SK-N-DZ (cell line): Measurements from ENCODE around the gene IP6K3.

Source experiments
- DNase-seq: peaks from one replicate; pipeline ENCODE4 v3.0.0-alpha.2; 2015; ENCODE audit warnings: low spot score

IP6K3 gene

DNA sequence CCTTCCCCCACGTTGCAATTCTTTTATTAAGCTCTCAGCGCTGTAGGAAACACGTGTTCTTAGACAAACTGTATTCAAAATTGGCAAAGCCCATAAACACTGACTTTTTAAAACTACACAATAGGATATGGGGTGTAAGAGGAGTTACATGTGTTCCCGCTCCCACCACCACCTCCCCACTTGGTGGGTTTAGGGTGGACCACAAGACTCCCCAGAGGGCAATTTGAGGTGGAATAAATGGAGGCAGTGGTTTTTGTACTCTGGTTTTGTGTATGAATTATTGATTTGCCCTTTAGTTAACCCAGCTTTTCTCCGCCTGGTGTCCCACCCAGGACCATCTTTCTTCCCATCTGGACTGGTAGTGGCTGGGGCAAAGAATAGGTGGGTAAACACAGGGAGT is 38.9 kb downstream of the IP6K3 start:
- no peak for DNase-seq

DNA sequence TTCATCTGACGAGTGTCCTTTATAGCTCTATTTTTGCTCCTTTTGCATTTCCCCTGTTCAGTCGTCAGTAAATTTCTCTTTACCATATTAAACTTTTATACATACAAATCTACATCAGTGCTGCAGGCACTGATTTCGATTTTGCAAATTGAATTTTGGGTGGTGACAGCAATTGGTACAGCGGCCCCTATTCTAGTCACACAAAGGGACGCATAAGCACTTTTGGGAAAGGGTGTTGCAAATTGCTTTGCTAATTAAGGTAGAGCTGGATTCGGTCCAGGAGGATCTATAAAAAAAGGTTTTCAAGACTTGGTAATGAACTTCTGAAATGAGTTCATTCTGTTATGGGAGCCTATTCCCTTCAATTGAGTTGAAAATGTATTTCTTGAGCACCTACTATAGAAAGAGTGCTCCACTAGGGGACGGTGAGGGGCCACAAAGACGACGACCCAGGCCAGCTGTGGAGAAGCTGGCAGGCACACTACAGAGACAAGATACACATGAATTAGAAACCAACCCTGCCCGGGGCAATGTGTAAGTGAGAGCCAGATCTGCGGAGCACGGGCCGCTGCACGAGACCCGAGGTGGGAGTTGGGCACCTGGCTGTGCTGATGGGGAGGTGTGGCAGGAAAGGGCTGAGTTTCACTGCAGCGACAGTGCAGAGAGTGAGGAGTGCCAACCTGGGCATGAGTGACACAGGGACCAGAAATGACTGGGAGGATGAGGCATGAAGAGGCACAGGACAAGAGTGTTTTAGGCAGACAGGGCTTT is 40.6 kb downstream of the IP6K3 start:
- DNase-seq: no peak

DNA sequence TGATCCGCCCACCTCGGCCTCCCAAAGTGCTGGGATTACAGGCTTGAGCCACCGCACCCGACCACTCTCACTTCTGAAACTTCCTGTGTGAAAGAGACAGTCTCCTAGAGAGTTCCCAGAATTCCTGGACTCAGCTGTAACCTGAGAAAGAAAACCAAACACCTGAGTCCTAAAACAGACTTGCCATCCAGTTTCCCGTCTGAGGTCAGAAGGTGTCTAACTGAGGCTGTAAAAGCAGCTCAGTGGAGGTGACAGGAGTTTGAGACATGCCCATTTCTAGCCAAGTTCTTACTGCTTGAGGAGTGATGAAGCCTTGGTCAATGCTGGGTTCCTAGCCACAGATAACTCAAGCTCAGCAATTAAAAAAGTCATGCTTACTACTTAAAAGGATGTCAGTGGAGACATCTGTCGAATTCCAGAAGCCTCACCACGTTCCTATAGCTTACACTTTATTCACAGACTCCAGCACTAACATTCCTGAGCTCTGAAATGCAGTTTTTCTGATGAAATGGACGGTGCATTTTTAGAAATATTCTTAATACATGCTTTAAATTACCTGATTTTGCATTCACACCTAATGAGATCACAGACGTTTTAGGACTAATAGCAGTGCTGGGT is 41.3 kb downstream of the IP6K3 start:
- DNase-seq: no peak

DNA sequence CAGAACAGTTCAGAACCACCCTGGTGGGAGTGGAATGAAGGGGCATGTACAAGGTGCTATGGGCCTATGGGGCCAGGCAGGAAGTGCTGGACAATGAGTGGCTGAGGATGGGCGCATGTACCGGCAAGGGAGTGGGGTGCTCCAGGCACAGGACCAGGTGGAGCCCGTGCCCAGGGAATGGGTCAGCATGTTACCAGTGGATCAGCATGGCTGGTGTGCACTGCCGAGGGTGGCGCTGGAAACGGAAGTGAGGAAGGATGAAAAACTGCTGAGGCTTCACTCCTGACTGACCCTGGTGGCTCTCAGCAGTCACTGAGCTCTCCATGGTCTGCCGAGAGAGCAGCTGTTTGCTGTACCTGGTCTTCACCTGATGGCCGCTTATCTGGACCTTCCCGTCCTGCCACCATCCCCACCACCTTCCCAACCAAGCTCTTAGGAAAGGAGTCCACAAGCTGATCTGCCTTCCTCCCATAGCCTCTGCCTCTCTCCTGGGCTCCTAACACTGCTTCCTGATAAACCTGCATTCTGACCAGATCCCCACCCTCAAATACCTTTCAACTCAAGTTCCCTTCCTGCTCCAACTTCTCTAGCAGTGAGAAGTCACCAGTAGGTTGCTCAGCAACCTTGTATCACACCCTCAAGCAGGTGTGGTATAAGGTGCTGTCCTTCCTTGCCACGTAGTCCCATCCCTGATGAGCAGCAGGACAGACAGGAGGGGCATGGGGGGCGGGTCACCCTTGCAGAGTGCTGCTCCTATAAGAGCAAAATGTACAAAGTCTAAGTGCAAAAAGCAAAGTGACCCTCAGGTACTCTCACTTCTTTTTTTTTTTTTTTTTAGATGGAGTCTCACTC is 42.3 kb downstream of the IP6K3 start:
- no peak for DNase-seq

DNA sequence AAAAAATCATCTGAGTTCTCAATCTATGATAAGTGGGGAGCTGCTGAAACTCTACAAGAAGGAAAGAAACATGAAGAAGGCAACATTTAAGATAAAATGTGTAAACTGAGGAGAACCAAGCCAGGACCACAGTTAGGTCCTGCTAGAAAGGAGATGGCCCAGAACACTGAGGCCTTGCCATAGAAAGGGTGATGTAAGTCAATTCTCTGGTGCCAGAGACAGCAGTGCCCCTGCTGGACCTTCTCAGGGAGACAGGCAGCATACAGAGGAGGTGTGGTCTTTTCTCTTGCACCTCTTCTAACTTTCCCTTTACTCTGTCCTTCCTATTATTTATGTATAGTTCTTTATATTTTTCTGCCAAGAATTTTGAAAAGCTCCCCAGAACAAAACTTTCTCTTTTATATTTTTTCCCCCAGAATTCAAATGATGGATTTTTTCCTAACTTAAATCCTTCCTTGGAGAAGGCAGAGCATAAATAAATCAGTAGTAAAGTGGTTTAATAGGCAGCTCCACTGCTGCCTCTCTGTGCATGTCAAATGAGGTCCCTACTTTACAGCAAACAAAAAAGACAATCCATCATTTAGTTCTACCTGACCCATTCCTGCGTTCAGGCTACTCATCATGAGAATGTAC is 44.2 kb downstream of the IP6K3 start:
- peak; percentile 31 for DNase-seq

DNA sequence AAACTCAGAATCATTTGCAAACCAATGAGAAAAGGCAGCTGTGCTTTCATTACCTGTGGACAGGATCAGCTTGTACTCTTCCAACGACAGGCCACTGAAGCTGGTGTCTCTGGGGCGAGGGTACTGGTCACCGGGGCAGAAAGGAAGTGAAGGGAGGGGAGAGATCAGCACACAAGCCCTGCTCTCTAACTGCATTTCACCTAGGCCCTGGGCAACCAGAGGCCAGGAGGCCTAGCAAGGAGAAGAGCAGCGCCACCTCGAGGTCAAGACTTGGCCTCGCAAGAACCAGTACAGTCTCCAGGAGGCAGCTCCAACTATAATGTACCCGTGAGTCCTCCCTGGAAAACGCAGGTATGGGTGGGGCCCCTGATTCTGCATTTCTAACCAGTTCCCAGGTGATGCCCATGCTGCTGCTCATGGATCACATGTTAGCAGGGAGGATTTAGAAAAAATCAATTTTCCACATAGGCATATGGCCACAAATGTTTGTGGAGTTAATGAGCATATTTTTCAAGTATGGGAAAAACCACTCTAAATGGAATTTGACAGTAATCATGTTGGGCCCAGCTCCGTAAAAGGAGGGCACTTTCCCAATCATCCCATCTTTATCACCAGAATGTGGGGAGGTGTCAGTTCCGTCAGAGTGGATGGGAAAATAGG is 46.2 kb downstream of the IP6K3 start:
- peak; percentile 25 for DNase-seq

DNA sequence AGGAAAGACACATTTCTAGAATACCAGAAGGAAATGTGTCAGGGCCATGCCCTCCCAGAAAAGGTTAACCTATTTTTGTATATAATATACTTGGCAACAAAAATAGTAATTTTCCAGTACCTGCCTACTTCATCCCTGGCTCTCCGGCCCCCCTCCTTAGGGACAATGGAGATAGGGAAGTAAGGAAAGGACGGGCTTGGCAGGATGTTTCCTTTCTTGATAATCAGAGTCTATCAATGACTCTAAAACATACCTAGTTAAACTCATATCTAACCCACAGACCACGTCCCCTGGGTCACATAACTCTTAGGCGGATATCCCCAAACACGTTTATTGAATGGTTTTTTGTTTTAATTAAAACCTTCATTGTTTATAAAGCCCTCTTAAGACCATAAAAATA is 47.0 kb downstream of the IP6K3 start:
- DNase-seq: no peak

DNA sequence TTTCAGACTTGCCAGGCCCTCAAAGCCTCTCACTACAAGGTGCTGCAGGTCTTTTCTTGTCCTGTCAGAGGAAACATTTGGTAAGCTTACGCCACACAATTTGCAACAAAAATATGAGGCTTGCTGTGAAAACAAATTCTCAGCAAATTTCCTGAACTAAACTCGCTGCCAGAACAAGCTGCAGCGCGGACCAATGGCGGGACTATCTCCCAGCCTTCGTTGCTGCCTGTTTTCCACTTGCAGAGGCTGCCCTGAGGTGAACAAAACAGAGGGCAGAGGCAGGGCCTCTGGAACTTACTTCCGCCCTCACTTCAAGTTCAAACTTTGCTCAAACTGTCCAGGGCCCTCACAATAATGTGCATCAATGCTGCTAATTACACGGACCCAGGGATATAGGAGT is 47.6 kb downstream of the IP6K3 start:
- no peak for DNase-seq

DNA sequence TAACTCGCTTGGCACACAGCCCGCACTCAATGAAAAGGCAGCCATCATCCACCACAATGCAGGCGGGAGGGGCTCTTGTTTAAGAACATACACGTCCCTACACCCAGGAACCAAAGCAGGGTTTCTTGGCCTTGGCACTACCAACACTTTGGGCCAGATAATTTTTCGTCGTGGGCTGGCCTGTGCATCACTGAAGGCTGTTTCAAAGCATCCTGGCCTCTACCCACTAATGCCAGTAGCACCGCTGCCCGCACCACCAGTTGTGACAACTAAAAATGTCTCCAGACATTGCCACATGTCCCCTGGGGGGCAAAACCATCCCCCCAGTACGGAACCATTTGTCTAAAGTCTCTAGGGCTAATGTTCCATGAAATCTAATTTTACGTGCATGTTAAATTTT is 48.2 kb downstream of the IP6K3 start:
- DNase-seq: no peak

DNA sequence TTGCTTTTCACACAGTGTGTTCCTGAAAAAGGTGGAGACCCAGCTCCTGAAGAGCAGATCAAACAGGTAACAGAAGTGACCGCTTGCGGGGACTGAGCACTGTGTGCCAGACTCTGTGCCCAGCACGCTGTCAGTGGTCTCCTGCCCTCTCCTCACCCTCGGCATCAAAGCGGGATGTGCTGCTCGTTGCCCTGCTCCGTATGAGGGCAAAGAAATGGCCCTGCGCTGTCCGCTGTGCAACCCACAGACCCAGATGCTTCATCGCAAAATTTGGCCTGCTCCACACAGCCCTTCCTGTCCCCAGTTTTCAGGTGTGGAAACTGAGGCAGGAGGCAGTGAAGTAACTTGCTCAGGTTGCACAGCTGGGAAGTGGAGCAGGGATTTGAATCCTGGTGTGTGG is 48.9 kb downstream of the IP6K3 start:
- DNase-seq: no peak

DNA sequence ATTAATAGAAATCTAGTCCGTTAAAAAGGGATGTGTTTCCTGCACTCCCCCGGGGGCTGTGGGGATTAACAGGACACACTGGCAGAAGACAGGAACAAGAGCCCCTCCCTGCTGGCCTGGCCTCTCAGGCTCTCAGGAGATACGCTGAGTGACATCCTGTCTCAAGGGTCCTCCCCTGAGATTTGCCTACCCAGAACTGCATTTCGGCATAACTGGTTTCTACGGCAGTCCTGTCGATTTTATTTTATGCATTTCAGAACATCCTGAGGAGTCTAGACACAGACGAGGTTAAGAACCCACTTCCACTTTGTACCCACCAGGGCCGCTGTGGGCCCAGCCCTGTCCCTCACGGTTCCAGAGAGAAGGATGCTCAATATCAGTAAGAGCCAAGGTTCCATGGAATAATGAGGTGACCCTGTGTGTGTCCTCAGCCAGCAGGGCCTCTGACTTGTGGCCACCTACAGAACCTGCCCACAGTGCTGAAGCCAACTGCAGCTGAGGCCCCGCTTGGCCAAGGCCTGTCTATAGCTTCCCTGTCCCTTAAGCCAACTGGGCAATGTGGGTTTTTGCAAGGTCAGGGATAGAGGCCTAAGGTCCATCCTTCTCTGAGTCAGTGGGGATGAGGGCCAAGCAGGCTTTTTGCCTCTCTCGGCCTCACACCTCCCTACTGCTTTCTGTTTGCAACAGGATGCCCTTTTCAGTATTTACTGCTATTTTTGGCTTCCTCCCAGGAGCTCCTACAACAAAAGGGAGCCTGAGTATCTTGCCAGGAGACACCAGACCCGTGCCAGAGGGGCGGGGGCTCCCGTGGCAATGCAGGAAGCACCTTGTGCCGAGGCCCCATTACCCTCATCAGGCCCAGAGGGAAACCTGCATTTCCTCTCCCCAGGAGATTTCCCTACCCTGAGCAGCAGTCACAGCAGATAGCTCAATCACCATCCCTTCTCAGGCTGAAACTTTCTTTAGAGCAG is 49.9 kb downstream of the IP6K3 start:
- DNase-seq: no peak

DNA sequence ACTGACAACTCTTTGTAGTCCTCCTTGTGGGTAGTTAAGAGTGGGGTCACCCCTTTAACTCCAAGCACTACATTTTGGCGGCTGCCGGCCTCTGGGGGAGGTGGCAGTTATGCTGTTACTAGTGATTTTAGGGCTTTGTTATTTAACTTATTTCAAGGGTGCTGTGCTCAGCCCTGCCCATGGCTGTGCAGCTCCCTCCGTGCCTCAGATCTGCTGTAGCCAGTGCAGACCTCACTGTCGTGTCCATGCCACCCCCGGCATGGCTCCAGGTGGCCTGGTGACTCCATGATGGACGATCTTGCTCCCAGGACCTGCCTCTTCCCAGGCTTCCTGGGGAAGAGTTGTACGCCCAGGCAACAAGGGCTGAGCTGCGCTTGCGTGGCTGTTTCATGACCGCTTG is 50.6 kb downstream of the IP6K3 start:
- DNase-seq: no peak

DNA sequence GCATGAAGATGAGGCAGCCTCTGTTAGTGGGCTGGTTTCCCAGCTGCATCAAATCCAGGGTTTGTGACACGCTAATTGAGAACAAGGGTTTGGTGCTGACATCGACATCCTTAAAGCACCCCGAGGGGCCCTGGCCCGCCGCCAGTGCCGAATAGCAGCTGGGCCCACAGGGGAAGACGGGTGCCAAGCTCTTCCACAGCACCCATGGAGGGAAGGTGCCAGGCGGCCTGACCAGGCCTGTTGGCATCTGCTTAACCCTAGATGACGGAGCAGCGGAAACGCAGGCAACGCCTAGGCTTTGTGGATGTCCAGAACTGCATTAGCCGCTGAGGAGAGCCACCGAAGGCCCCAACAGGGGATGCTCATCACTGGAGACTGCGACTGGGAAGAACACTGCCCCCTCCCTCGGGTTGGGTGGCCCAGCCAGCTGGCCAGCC is 51.2 kb downstream of the IP6K3 start:
- DNase-seq: no peak

DNA sequence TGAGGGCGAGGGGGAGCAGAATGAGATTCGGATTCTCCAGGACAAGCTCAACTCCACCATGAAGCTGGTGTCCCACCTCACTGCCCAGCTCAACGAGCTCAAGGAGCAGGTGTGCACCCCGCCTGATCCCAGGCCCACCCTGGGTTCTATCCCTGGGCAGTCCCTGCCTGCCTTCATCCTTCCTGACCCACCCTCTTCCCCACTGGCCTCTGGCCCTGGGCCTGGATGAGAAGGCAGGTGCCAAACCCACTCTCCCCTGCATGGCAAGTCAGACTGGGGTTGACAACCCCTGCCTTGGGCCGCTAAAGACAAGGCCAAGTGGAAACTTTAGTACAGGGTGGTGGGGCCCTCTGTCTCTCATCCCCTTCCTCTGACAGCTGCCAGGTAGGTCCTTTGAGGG is 51.7 kb downstream of the IP6K3 start:
- DNase-seq: no peak

DNA sequence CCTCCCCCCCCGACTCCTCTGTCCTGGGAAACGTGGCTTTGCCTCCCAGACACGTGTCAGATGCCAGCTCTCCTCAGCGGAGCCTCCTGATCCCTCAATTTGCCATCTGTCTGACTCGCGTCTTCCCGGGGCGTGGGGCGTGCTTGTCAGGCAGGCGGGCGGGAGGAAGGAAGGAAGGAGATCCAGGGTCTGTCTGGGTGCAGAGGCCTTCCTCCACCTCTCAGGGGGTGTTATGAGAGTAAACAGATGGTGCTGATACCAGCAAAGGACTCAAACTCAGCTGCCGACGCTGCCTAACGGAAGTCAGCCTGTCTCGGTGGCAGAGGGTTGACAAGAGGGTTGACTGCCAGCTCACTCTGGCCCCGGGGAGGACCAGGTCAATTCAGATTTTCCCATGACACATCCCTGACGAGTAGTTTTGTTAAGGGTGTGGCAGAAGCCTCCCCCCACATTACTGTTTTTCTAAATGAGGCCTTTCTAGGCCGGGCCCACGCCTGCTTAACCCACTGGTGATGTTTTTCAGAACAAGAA is 52.2 kb downstream of the IP6K3 start:
- peak; percentile 53 for DNase-seq

DNA sequence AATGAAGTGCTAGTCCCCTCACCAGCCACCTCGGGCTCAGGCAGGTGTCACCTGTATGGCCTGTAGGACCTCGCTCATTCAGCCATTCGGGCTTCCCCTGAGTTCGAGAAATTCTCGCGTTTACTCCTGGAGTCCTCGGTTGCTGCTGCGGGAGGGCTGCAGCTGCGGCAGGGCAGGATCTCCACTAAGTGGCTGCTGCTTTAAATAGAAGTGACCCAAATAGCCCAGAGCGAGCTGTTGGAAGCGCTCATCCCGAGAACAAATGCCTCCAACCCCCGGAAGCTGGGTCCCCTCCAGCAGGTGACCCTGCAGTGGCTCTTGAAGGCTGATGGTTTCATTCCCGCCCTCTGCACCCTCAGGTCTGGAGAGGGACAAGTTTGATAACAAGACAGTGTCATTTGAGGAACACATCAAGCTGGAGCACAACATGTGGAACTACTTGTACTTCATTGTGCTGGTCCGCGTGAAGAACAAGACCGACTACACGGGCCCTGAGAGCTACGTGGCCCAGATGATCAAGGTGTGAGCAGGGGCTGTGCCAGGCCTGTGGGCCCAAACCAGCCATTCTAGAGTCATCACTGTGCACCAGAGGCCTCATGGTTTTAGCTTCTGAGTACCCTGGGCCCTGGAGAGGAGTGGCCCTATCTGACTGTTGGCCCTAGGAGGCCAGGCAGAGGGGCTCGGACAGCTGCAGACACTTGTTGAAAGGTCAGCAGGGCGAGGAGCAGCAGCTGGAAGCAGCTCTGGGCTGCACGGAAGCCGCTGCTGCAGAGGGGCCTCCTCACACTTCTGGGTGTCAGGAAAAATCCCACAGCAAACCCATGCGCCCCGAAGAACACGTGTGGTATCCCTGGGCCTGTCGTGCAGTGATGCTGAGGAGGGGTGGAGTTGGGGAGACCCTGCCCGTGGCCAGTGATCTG is 53.3 kb downstream of the IP6K3 start:
- no peak for DNase-seq

DNA sequence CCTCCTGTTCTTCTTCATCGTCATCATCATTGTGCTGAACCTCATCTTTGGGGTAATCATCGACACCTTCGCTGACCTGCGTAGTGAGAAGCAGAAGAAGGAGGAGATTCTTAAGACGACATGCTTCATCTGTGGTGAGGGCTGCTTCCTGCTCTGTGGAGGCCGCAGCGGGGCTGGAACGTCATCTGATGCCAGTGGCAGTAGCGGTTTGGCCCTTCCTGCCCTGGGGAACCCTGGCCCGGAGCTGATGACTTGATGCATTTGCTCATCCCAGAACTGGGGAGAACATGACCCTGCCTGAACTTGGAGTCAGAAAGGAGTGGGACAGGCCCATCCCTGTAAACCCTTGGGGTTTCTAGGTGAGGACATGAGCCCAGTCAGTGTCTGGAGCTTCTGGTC is 53.9 kb downstream of the IP6K3 start:
- DNase-seq: no peak

DNA sequence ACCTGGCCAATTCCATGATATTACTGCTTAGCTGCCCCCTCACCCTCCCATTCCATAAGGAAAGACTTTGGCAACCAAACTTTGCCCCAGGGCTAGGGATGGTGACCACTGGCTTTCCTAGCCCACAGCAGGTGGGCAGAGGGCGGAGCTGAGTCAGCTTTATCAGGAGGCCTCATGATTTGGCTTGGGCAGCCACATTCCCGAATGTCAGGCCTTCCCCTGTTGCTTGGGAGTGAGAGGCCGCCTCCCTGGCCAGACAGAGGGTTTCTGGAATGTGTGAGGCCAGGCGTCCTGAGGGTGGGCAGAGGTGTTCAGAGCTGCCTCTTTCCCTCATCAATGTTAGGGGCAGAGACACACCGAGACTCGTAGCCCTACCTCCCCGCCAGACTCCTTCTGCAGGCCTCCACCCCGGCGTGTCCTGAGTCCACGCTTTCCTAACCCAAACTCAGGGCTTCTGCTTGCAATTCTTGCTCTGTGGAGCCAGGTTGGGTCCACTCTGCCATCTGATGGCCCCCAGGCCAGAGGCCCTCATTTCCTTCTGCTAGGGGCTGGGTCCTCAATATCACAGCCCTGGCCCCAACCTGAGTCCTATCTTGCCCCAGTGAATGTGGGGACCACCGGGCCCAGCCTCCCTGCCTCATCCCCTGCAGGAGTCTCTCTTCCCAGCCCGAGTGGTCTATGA is 54.5 kb downstream of the IP6K3 start:
- DNase-seq: no peak
